ENCODE data around the gene LAMTOR4.

Gene LAMTOR4

GRCh38 chr7:100148559-100149328 lies at the start of gene LAMTOR4:
Gene LAMTOR4 (plus strand): TSS chr7:100148918. CDS start chr7:100148973, 55 bp downstream.
- DNase-seq, result peak; percentile 95

GRCh38 chr7:100099452-100099851 lies 49.3 kb upstream of the LAMTOR4 start:
- no peak for DNase-seq

- DNase-seq, result peak; percentile 81
Measured at GRCh38 chr7:100100420-100101015, 48.2 kb upstream of the LAMTOR4 start.

GRCh38 chr7:100101016-100101862 lies 47.5 kb upstream of the LAMTOR4 start, which contains the start of the genes AP4M1 and MCM7:
Gene AP4M1 (plus strand): TSS chr7:100101643. CDS start chr7:100101715, 72 bp downstream.
Gene MCM7 (minus strand): TSS chr7:100101397. CDS start chr7:100101294, 103 bp downstream.
- DNase-seq, result peak; percentile 97

- no peak for DNase-seq
Measured at GRCh38 chr7:100102950-100103840, 45.5 kb upstream of the LAMTOR4 start.

GRCh38 chr7:100105534-100105933 lies 43.2 kb upstream of the LAMTOR4 start:
- no peak for DNase-seq

- DNase-seq, result no peak
Measured at GRCh38 chr7:100106633-100107032, 42.1 kb upstream of the LAMTOR4 start.

- no peak for DNase-seq
Measured at GRCh38 chr7:100107125-100107737, 41.5 kb upstream of the LAMTOR4 start.

- no peak for DNase-seq
Measured at GRCh38 chr7:100107890-100108289, 40.8 kb upstream of the LAMTOR4 start.

GRCh38 chr7:100109521-100110163 lies 39.1 kb upstream of the LAMTOR4 start:
- no peak for DNase-seq

GRCh38 chr7:100111156-100111555 lies 37.6 kb upstream of the LAMTOR4 start:
- no peak for DNase-seq

- DNase-seq, result no peak
Measured at GRCh38 chr7:100111914-100112313, 36.8 kb upstream of the LAMTOR4 start.

- no peak for DNase-seq
Measured at GRCh38 chr7:100115026-100115425, 33.7 kb upstream of the LAMTOR4 start.

- DNase-seq, result no peak
Measured at GRCh38 chr7:100118388-100119071, 30.2 kb upstream of the LAMTOR4 start.

GRCh38 chr7:100119072-100119969 lies 29.4 kb upstream of the LAMTOR4 start, which contains the start of the genes CNPY4 and TAF6:
Gene CNPY4 (plus strand): TSS chr7:100119634. CDS start chr7:100119745, 111 bp downstream.
Gene TAF6 (minus strand): TSS chr7:100119358. CDS start chr7:100114209, 5,149 bp downstream.
- peak; percentile 94 for DNase-seq

GRCh38 chr7:100119970-100120732 lies 28.6 kb upstream of the LAMTOR4 start:
- no peak for DNase-seq

- DNase-seq, result no peak
Measured at GRCh38 chr7:100120733-100121036, 28.0 kb upstream of the LAMTOR4 start.

- peak; percentile 47 for DNase-seq
Measured at GRCh38 chr7:100122067-100122466, 26.7 kb upstream of the LAMTOR4 start.

GRCh38 chr7:100122568-100122967 lies 26.1 kb upstream of the LAMTOR4 start:
- DNase-seq, result no peak

Data from NCI-H1417 treated with DMSO at 0.1 percent for 48 hours (cell line).